ENCODE measurements around the gene SMAD7.

DNA sequence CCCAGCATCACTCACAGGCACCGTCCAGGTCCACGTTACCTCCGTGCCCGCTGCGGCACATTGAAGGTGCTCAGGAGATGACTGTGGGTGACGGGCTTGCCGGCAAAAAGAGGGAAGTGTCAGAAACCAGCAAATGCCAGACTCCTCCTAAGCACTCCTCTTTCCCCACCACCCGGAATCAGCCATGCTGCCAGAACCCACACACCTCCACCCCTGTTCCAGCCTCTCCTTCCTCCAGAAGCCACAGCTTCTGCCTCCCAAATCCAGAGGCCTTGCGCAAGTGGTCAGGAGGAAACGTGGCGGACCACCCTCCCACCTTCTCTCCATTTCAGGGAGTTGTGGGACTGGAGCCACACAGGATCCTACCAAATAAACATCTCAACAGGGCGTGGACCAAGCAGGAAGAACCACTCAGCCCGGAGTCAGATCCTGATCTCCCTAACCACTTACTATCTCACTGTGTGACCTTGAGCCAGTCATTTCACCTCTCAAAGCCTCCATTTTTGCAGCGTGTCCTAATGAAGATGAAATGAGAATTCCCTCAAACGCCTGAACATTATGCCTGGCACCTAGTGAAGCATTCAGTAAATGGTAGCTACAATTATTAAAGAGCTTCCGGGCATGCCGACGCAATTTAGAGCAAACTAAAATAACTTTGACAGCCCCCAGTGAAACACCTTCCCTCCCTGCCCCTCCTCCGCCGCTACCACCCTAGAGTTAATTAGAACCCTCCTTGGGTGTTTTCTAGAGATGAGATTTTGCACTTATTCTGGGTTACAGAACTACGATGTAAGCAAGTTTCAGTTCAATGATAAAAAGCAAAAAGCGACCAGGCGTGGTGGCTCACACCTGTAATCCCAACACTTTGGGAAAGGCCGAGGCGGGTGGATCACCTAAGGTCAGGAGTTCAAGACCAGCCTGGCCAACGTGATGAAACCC, 32.9 kb downstream of the SMAD7 start:
- TF ChIP-seq, protein P1, sequence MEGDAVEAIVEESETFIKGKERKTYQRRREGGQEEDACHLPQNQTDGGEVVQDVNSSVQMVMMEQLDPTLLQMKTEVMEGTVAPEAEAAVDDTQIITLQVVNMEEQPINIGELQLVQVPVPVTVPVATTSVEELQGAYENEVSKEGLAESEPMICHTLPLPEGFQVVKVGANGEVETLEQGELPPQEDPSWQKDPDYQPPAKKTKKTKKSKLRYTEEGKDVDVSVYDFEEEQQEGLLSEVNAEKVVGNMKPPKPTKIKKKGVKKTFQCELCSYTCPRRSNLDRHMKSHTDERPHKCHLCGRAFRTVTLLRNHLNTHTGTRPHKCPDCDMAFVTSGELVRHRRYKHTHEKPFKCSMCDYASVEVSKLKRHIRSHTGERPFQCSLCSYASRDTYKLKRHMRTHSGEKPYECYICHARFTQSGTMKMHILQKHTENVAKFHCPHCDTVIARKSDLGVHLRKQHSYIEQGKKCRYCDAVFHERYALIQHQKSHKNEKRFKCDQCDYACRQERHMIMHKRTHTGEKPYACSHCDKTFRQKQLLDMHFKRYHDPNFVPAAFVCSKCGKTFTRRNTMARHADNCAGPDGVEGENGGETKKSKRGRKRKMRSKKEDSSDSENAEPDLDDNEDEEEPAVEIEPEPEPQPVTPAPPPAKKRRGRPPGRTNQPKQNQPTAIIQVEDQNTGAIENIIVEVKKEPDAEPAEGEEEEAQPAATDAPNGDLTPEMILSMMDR (conservative IDR thresholded peaks at IDR 0.05; ENCODE audit: low read depth in 2 of 2) = no peak
- TF ChIP-seq, protein P2, sequence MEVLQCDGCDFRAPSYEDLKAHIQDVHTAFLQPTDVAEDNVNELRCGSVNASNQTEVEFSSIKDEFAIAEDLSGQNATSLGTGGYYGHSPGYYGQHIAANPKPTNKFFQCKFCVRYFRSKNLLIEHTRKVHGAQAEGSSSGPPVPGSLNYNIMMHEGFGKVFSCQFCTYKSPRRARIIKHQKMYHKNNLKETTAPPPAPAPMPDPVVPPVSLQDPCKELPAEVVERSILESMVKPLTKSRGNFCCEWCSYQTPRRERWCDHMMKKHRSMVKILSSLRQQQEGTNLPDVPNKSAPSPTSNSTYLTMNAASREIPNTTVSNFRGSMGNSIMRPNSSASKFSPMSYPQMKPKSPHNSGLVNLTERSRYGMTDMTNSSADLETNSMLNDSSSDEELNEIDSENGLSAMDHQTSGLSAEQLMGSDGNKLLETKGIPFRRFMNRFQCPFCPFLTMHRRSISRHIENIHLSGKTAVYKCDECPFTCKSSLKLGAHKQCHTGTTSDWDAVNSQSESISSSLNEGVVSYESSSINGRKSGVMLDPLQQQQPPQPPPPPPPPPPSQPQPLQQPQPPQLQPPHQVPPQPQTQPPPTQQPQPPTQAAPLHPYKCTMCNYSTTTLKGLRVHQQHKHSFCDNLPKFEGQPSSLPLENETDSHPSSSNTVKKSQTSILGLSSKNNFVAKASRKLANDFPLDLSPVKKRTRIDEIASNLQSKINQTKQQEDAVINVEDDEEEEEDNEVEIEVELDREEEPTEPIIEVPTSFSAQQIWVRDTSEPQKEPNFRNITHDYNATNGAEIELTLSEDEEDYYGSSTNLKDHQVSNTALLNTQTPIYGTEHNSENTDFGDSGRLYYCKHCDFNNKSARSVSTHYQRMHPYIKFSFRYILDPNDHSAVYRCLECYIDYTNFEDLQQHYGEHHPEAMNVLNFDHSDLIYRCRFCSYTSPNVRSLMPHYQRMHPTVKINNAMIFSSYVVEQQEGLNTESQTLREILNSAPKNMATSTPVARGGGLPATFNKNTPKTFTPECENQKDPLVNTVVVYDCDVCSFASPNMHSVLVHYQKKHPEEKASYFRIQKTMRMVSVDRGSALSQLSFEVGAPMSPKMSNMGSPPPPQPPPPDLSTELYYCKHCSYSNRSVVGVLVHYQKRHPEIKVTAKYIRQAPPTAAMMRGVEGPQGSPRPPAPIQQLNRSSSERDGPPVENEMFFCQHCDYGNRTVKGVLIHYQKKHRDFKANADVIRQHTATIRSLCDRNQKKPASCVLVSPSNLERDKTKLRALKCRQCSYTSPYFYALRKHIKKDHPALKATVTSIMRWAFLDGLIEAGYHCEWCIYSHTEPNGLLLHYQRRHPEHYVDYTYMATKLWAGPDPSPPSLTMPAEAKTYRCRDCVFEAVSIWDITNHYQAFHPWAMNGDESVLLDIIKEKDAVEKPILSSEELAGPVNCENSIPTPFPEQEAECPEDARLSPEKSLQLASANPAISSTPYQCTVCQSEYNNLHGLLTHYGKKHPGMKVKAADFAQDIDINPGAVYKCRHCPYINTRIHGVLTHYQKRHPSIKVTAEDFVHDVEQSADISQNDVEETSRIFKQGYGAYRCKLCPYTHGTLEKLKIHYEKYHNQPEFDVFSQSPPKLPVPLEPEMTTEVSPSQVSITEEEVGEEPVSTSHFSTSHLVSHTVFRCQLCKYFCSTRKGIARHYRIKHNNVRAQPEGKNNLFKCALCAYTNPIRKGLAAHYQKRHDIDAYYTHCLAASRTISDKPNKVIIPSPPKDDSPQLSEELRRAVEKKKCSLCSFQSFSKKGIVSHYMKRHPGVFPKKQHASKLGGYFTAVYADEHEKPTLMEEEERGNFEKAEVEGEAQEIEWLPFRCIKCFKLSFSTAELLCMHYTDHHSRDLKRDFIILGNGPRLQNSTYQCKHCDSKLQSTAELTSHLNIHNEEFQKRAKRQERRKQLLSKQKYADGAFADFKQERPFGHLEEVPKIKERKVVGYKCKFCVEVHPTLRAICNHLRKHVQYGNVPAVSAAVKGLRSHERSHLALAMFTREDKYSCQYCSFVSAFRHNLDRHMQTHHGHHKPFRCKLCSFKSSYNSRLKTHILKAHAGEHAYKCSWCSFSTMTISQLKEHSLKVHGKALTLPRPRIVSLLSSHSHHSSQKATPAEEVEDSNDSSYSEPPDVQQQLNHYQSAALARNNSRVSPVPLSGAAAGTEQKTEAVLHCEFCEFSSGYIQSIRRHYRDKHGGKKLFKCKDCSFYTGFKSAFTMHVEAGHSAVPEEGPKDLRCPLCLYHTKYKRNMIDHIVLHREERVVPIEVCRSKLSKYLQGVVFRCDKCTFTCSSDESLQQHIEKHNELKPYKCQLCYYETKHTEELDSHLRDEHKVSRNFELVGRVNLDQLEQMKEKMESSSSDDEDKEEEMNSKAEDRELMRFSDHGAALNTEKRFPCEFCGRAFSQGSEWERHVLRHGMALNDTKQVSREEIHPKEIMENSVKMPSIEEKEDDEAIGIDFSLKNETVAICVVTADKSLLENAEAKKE (CRISPR knock-in tag; IDR thresholded peaks at IDR 0.05) = no peak
- no peak for TF ChIP-seq EZH2 (IDR thresholded peaks at IDR 0.05; ENCODE audit: low read depth, unreplicated experiment)
- no peak for TF ChIP-seq POLR2AphosphoS5 (IDR thresholded peaks at IDR 0.05; ENCODE audit: low read depth)
- TF ChIP-seq, protein P3, sequence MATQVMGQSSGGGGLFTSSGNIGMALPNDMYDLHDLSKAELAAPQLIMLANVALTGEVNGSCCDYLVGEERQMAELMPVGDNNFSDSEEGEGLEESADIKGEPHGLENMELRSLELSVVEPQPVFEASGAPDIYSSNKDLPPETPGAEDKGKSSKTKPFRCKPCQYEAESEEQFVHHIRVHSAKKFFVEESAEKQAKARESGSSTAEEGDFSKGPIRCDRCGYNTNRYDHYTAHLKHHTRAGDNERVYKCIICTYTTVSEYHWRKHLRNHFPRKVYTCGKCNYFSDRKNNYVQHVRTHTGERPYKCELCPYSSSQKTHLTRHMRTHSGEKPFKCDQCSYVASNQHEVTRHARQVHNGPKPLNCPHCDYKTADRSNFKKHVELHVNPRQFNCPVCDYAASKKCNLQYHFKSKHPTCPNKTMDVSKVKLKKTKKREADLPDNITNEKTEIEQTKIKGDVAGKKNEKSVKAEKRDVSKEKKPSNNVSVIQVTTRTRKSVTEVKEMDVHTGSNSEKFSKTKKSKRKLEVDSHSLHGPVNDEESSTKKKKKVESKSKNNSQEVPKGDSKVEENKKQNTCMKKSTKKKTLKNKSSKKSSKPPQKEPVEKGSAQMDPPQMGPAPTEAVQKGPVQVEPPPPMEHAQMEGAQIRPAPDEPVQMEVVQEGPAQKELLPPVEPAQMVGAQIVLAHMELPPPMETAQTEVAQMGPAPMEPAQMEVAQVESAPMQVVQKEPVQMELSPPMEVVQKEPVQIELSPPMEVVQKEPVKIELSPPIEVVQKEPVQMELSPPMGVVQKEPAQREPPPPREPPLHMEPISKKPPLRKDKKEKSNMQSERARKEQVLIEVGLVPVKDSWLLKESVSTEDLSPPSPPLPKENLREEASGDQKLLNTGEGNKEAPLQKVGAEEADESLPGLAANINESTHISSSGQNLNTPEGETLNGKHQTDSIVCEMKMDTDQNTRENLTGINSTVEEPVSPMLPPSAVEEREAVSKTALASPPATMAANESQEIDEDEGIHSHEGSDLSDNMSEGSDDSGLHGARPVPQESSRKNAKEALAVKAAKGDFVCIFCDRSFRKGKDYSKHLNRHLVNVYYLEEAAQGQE (IDR thresholded peaks at IDR 0.05; ENCODE audit: unreplicated experiment) = no peak
- no peak for TF ChIP-seq EZH2phosphoT487 (IDR thresholded peaks at IDR 0.05; ENCODE audit: unreplicated experiment)
- no peak for TF ChIP-seq JUNB (IDR thresholded peaks at IDR 0.05; ENCODE audit: unreplicated experiment)
- no peak for TF ChIP-seq CREB1 (CRISPR knock-in tag; IDR thresholded peaks at IDR 0.05; ENCODE audit: low read depth)
- no peak for TF ChIP-seq NANOG (IDR thresholded peaks at IDR 0.05; ENCODE audit: borderline replicate concordance)
- no peak for TF ChIP-seq ZNF114 (CRISPR knock-in tag; IDR thresholded peaks at IDR 0.05)
